Mesenchymal stem cell (in vitro differentiated cells and primary cell): ENCODE results near the gene CCDC106.

Experiments
- DNase-seq: peaks from one replicate; pipeline ENCODE4 v3.0.0-alpha.2; 2013
- H2AFZ ChIP-seq: one replicate; pipeline ENCODE4 v1.6.1; 2013; ENCODE audit warnings: low read depth, mild to moderate bottlenecking, control low read depth, inconsistent platforms, low read length, moderate library complexity
- H2AK5ac ChIP-seq: 2 replicates; pipeline ENCODE4 v1.6.1; 2013; ENCODE audit warnings: low read length, moderate library complexity, mild to moderate bottlenecking, inconsistent platforms; ENCODE audit not compliant: severe bottlenecking
- H2BK120ac ChIP-seq: one replicate; pipeline ENCODE4 v1.6.1; 2013; ENCODE audit warnings: low read depth, mild to moderate bottlenecking, inconsistent platforms, low read length, moderate library complexity
- H2BK12ac ChIP-seq, 2 experiments: one replicate each; pipeline ENCODE4 v1.6.1; 2013; ENCODE audit warnings: inconsistent platforms in 2 of 2, low read length in 2 of 2, mild to moderate bottlenecking in 2 of 2, moderate library complexity in 2 of 2, control low read depth in 1 of 2
- H2BK15ac ChIP-seq: one replicate; pipeline ENCODE4 v1.6.1; 2013; ENCODE audit warnings: mild to moderate bottlenecking, low read depth, inconsistent platforms; ENCODE audit not compliant: poor library complexity, severe bottlenecking
- H2BK5ac ChIP-seq: 2 replicates; pipeline ENCODE4 v1.6.1; 2013; ENCODE audit warnings: low read depth, mild to moderate bottlenecking, low read length, control low read depth, inconsistent platforms; ENCODE audit not compliant: poor library complexity, severe bottlenecking
- H3K14ac ChIP-seq, 2 experiments: one replicate each; pipeline ENCODE4 v1.6.1; 2013; ENCODE audit warnings: inconsistent platforms in 2 of 2, low read length in 2 of 2, control low read depth in 1 of 2, mild to moderate bottlenecking in 1 of 2, moderate library complexity in 1 of 2
- H3K18ac ChIP-seq, 2 experiments: one replicate each; pipeline ENCODE4 v1.6.1; 2013; ENCODE audit warnings: inconsistent platforms in 2 of 2, low read length in 2 of 2, control low read depth in 1 of 2, low read depth in 1 of 2, mild to moderate bottlenecking in 1 of 2
- H3K23ac ChIP-seq, 2 experiments: one replicate each; pipeline ENCODE4 v1.6.1; 2013; ENCODE audit warnings: inconsistent platforms in 2 of 2, low read length in 2 of 2, mild to moderate bottlenecking in 2 of 2, moderate library complexity in 2 of 2, control low read depth in 1 of 2
- H3K27ac ChIP-seq: 2 replicates; pipeline ENCODE4 v1.5.1; 2013; ENCODE audit warnings: mild to moderate bottlenecking, moderate library complexity, low read length, control low read depth, inconsistent platforms; ENCODE audit not compliant: poor library complexity, severe bottlenecking
- H3K27me3 ChIP-seq, 2 experiments: 2 replicates each; pipeline versions ENCODE4 v1.6.1 to v1.7.0; 2013; ENCODE audit warnings: low read length in 2 of 2, mild to moderate bottlenecking in 2 of 2, moderate library complexity in 2 of 2, control low read depth in 1 of 2, inconsistent platforms in 1 of 2; ENCODE audit not compliant: control insufficient read depth in 1 of 2, insufficient read depth in 1 of 2
- H3K36me3 ChIP-seq, 2 experiments: 2 replicates each; pipeline versions ENCODE4 v1.6.1 to v1.7.0; 2013; ENCODE audit warnings: low read length in 2 of 2, control low read depth in 1 of 2, inconsistent platforms in 1 of 2, low read depth in 1 of 2, mild to moderate bottlenecking in 1 of 2; ENCODE audit not compliant: insufficient read depth in 2 of 2, control insufficient read depth in 1 of 2
- H3K4ac ChIP-seq, 2 experiments: one replicate each; pipeline ENCODE4 v1.6.1; 2013; ENCODE audit warnings: inconsistent platforms in 2 of 2, low read length in 2 of 2, mild to moderate bottlenecking in 2 of 2, moderate library complexity in 2 of 2, control low read depth in 1 of 2, low read depth in 1 of 2
- H3K4me1 ChIP-seq: 2 replicates; pipeline ENCODE4 v1.6.1; 2013; ENCODE audit warnings: low read depth, low read length, control low read depth; ENCODE audit not compliant: control insufficient read depth, insufficient read depth
- H3K4me2 ChIP-seq: 2 replicates; pipeline ENCODE4 v1.6.1; 2013; ENCODE audit warnings: low read length, mild to moderate bottlenecking, inconsistent platforms; ENCODE audit not compliant: poor library complexity, severe bottlenecking
- H3K4me3 ChIP-seq, 2 experiments: 2 replicates each; pipeline versions ENCODE4 v1.5.1 to v1.7.0; 2013; ENCODE audit warnings: low read length in 2 of 2, mild to moderate bottlenecking in 2 of 2, control low read depth in 1 of 2, low read depth in 1 of 2; ENCODE audit not compliant: insufficient read depth in 1 of 2
- H3K79me1 ChIP-seq: replicated peaks from 2 replicates; pipeline ENCODE4 v1.6.1; 2013; ENCODE audit warnings: mild to moderate bottlenecking, control low read depth, low read length, inconsistent platforms; ENCODE audit not compliant: poor library complexity, severe bottlenecking
- H3K9ac ChIP-seq: 2 replicates; pipeline ENCODE4 v1.7.0; 2013; ENCODE audit warnings: mild to moderate bottlenecking, low read length, moderate library complexity
- H3K9me3 ChIP-seq: 2 replicates; pipeline ENCODE4 v1.7.0; 2013; ENCODE audit warnings: mild to moderate bottlenecking, low read length; ENCODE audit not compliant: control insufficient read depth
- H4K8ac ChIP-seq: one replicate; pipeline ENCODE4 v1.6.1; 2013; ENCODE audit warnings: inconsistent platforms, mild to moderate bottlenecking, low read length, moderate library complexity
- H4K91ac ChIP-seq: one replicate; pipeline ENCODE4 v1.6.1; 2013; ENCODE audit warnings: mild to moderate bottlenecking, low read length, inconsistent platforms
- WGBS: methylation state at CpG from one replicate; pipeline ENCODE4 v1.1.7; 2013; ENCODE audit warnings: mixed read lengths; 5-methylcytosine and 5-hydroxymethylcytosine counted together

CCDC106 gene

GRCh38 chr19:55667958-55668357 is 19.9 kb downstream of the CCDC106 start:
- peaks cover 77 to 84% of the 10 kb centered on the region in 2 experiments for H3K36me3 ChIP-seq
- no peak overlapping the region for H2BK120ac ChIP-seq
- H2BK12ac ChIP-seq: no peak overlapping the region
- no peak overlapping the region for H3K4me3 ChIP-seq
- WGBS: 90% methylated on average over 11 of the region's 11 CpGs
- H3K27me3 ChIP-seq: no peaks in the 10 kb centered on the region
- peaks cover 30% of the 10 kb centered on the region for H3K4me1 ChIP-seq
- H2AFZ ChIP-seq: no peak overlapping the region
- no peaks in the 10 kb centered on the region for H3K9me3 ChIP-seq
- H2BK15ac ChIP-seq: no peak overlapping the region
- DNase-seq: no peak
- no peak overlapping the region for H3K4me2 ChIP-seq
- H3K27ac ChIP-seq: no peak overlapping the region
- peaks cover 13% of the 10 kb centered on the region for H3K79me1 ChIP-seq
- H4K8ac ChIP-seq: no peak overlapping the region
- H2AK5ac ChIP-seq: no peak overlapping the region
- H3K4ac ChIP-seq: no peak overlapping the region
- no peak overlapping the region for H3K14ac ChIP-seq
- no peak overlapping the region for H3K18ac ChIP-seq
- no peak overlapping the region for H3K23ac ChIP-seq
- H2BK5ac ChIP-seq: no peak overlapping the region
- no peak overlapping the region for H3K9ac ChIP-seq
- no peak overlapping the region for H4K91ac ChIP-seq

DNA sequence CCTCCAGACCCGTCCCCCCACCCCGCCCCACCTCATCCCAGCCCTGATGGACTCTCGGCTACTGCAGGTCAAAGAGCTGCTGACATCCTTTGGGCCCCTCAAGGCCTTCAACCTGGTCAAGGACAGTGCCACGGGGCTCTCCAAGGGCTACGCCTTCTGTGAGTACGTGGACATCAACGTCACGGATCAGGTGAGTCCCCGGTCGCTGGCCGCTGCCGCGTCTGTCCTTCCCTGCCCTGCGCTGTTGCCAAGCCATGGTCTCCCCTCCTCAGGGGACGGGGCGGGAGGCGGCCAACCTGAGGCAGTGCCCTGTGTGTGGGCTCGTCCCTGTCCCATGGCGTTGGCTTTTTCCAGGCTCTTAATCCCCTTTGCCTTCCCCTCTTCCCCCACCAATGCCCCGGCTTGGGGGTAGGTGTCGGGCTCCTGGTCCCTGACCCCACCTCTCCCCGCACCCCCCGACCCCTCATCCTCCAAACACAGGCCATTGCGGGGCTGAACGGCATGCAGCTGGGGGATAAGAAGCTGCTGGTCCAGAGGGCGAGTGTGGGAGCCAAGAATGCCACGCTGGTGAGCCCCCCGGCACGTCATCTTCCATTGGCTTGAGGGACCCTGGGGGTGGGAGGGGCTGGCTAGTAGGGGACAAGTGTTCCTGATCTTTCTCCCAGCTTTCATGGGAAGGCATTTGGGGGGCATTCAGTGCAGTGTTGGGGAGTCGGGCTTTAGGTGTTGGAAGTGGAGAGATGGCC is 20.8 kb downstream of the CCDC106 start:
- Histone ChIP-seq H3K9me3 (no peaks in the 10 kb centered on the region), H2BK120ac (no peak overlapping the region), H2AK5ac (no peak overlapping the region), H3K36me3 (peaks cover 76 to 80% of the 10 kb centered on the region in 2 experiments), H3K4ac (no peak overlapping the region), H4K8ac (no peak overlapping the region), H3K18ac (no peak overlapping the region), H3K14ac (no peak overlapping the region), H3K27me3 (no peaks in the 10 kb centered on the region), H3K4me2 (no peak overlapping the region), H2BK5ac (no peak overlapping the region), H2BK15ac (no peak overlapping the region), H3K4me3 (no peak overlapping the region), H3K23ac (no peak overlapping the region), H2BK12ac (no peak overlapping the region), H3K4me1 (peaks cover 31% of the 10 kb centered on the region), H4K91ac (no peak overlapping the region), H3K9ac (no peak overlapping the region), H3K79me1 (peaks cover 10% of the 10 kb centered on the region), H3K27ac (no peak overlapping the region), H2AFZ (no peak overlapping the region)
- 95% methylated on average over 29 of the region's 30 CpGs for WGBS
- no peak for DNase-seq

- H3K18ac ChIP-seq: no peak overlapping the region
- peaks cover 71 to 80% of the 10 kb centered on the region in 2 experiments for H3K36me3 ChIP-seq
- no peak overlapping the region for H4K91ac ChIP-seq
- H3K27me3 ChIP-seq: no peaks in the 10 kb centered on the region
- no peak for DNase-seq
- H3K9ac ChIP-seq: no peak overlapping the region
- no peak overlapping the region for H3K4me3 ChIP-seq
- no peak overlapping the region for H2BK120ac ChIP-seq
- H3K79me1 ChIP-seq: peaks cover 7% of the 10 kb centered on the region
- no peak overlapping the region for H4K8ac ChIP-seq
- no peak overlapping the region for H3K14ac ChIP-seq
- no peak overlapping the region for H2AFZ ChIP-seq
- WGBS: 93% methylated on average over 26 of the region's 43 CpGs
- H3K9me3 ChIP-seq: no peaks in the 10 kb centered on the region
- H3K4me2 ChIP-seq: no peak overlapping the region
- no peak overlapping the region for H2BK15ac ChIP-seq
- H3K4me1 ChIP-seq: peaks cover 34% of the 10 kb centered on the region
- H3K4ac ChIP-seq: no peak overlapping the region
- H2AK5ac ChIP-seq: no peak overlapping the region
- H2BK5ac ChIP-seq: no peak overlapping the region
- no peak overlapping the region for H3K27ac ChIP-seq
- H2BK12ac ChIP-seq: no peak overlapping the region
- no peak overlapping the region for H3K23ac ChIP-seq
Measured at GRCh38 chr19:55669418-55670279, 21.6 kb downstream of the CCDC106 start.
